K562 (cell line): ENCODE measurements around the gene DMRT2. TPM values are rescaled to one million over a fixed set of nuclear protein-coding genes. Genes with fewer than 3 reads are reported as not detected.

ENCODE experiments used
- ATAC-seq: fragments of 200-7000 bp; cut with Tn5 transposase; 3 replicates; pipeline ENCODE4 v1.9.1; 2020; ENCODE audit warnings: moderate library complexity
- BruUV-seq: library from RNA; stranded (reverse); fragments of 400-500 nt; replicated peaks from 2 replicates; lab custom pipeline; 2021; lab: Mats Ljungman, UMichigan
- CTCF ChIA-PET: fragments of 300-600 bp; formaldehyde crosslinking; extraction: SDS; loops from one replicate; lab custom pipeline; 2021; ENCODE audit warnings: low intra/inter-chr PET ratio; lab: Yijun Ruan, JAX
- POLR2A ChIA-PET: fragments of 300-600, 350-650 bp; sonication (Branson Sonifier 250); formaldehyde crosslinking; extraction: SDS; loops from one replicate; lab custom pipeline; 2021; ENCODE audit warnings: antibody characterized with exemption, inconsistent platforms; lab: Yijun Ruan, JAX
- DNase-seq, 4 experiments: peaks; one replicate each; pipeline versions ENCODE4 v3.0.0 to v3.0.0-alpha.2; 2011 to 2018; ENCODE audit warnings: low spot score in 3 of 4, mixed read lengths in 3 of 4; ENCODE audit errors: extremely low read depth in 1 of 4
- FAIRE-seq: peaks from 2 replicates; lab custom pipeline; 2011; peaks lifted over from hg19 to GRCh38; lab: Jason Lieb, UNC
- H2AFZ ChIP-seq: 2 replicates; pipeline ENCODE4 v1.6.0; 2011; ENCODE audit warnings: low read depth, low read length, control low read depth, inconsistent platforms
- H3K27ac ChIP-seq: fragments of 200-600 bp; 3 replicates; pipeline ENCODE4 v1.8.0; 2011; ENCODE audit warnings: low read depth, mild to moderate bottlenecking, control low read depth, inconsistent platforms, low read length, moderate library complexity, mixed read lengths; ENCODE audit errors: extremely low read depth
- H3K27me3 ChIP-seq, 2 experiments: fragments of 300-600 bp in 1 of 2; 2 replicates in 1 of 2; 3 replicates in 1 of 2; pipeline versions ENCODE4 v1.6.0 to v1.8.0; 2011; ENCODE audit warnings: inconsistent platforms in 2 of 2, low read length in 2 of 2, mild to moderate bottlenecking in 1 of 2, mixed read lengths in 1 of 2, moderate library complexity in 1 of 2; ENCODE audit not compliant: control insufficient read depth in 2 of 2, insufficient read depth in 2 of 2
- H3K36me3 ChIP-seq: fragments of 300-600 bp; 3 replicates; pipeline ENCODE4 v1.8.0; 2011; ENCODE audit warnings: mild to moderate bottlenecking, low read length, inconsistent platforms; ENCODE audit not compliant: control insufficient read depth, insufficient read depth
- H3K4me1 ChIP-seq, 2 experiments: fragments of 200-600 bp in 1 of 2; replicated peaks in 1 of 2; 2 replicates in 1 of 2; 3 replicates in 1 of 2; pipeline versions ENCODE4 v1.5.1 to v1.8.0; 2011; ENCODE audit warnings: inconsistent platforms in 2 of 2, low read length in 2 of 2, mild to moderate bottlenecking in 1 of 2, mixed read lengths in 1 of 2, moderate library complexity in 1 of 2; ENCODE audit not compliant: control insufficient read depth in 2 of 2, insufficient read depth in 2 of 2
- H3K4me2 ChIP-seq: 2 replicates; pipeline ENCODE4 v1.6.1; 2011; ENCODE audit warnings: low read length, control low read depth, inconsistent platforms, mixed read lengths; ENCODE audit not compliant: insufficient read depth
- H3K4me3 ChIP-seq: fragments of 200-600 bp; sonication (generic), shearing (Covaris generic); 2 replicates; pipeline ENCODE4 v1.5.1; 2016; ENCODE audit warnings: control low read depth, inconsistent platforms
- H3K79me2 ChIP-seq: fragments of 200-600 bp; 3 replicates; pipeline ENCODE4 v1.8.0; 2011; ENCODE audit warnings: low read length, inconsistent platforms; ENCODE audit not compliant: control insufficient read depth, insufficient read depth
- H3K9ac ChIP-seq, 2 experiments: 2 replicates each; pipeline versions ENCODE4 v1.6.0 to v1.6.1; 2011; ENCODE audit warnings: low read depth in 2 of 2, low read length in 2 of 2, control low read depth in 1 of 2, inconsistent platforms in 1 of 2, mild to moderate bottlenecking in 1 of 2, mixed read lengths in 1 of 2; ENCODE audit not compliant: insufficient read depth in 1 of 2
- H3K9me1 ChIP-seq: one replicate; pipeline ENCODE4 v1.6.0; 2011; ENCODE audit warnings: inconsistent platforms, mild to moderate bottlenecking, low read length, moderate library complexity; ENCODE audit not compliant: control insufficient read depth, insufficient read depth
- H3K9me3 ChIP-seq: replicated peaks from 2 replicates; pipeline ENCODE4 v1.5.1; 2011; ENCODE audit warnings: low read depth, low read length, inconsistent platforms; ENCODE audit not compliant: control insufficient read depth, insufficient read depth
- H4K20me1 ChIP-seq: replicated peaks from 2 replicates; pipeline ENCODE4 v1.6.1; 2011; ENCODE audit warnings: low read length, inconsistent platforms, mixed read lengths; ENCODE audit not compliant: control insufficient read depth, insufficient read depth
- BHLHE40 ChIP-seq: IDR thresholded peaks from 2 replicates; pipeline ENCODE4 v1.6.1; 2011; ENCODE audit warnings: low read length, improper control_type of control experiment
- KDM1A ChIP-seq, 2 experiments: fragments of 450-650 bp; IDR thresholded peaks; 2 replicates each; pipeline ENCODE4 v1.6.1; 2016; ENCODE audit warnings: mild to moderate bottlenecking in 2 of 2
- RAD21 ChIP-seq, 2 experiments: fragments of 250-450 bp in 1 of 2; fragments of 450-650 bp in 1 of 2; sonication (Bioruptor Pico) in 1 of 2; formaldehyde crosslinking in 1 of 2; IDR thresholded peaks in 1 of 2; conservative IDR thresholded peaks in 1 of 2; 2 replicates each; pipeline versions ENCODE4 v1.4.0 to v1.8.0; 2020 to 2022; ENCODE audit warnings: mild to moderate bottlenecking in 2 of 2, moderate library complexity in 1 of 2
- ZBTB8A ChIP-seq: fragments of 450-650 bp; IDR thresholded peaks from 2 replicates; pipeline ENCODE4 v1.6.1; 2018; ENCODE audit warnings: mild to moderate bottlenecking, moderate library complexity; ENCODE audit not compliant: partially characterized antibody
- WGBS: fragments of 100-300 bp; shearing (Covaris generic); methylation state at CpG from one replicate; pipeline ENCODE4 v1.1.6; 2016; ENCODE audit warnings: low coverage, mixed read lengths; ENCODE audit not compliant: insufficient coverage; ENCODE audit errors: missing lambda C conversion rate; 5-methylcytosine and 5-hydroxymethylcytosine counted together
- in situ Hi-C: fragments of 300-500 bp; cut with MboI; formaldehyde crosslinking; loops from 4 replicates; pipeline ENCODE4 v1.15.0; 2018; ENCODE audit warnings: inconsistent platforms, mixed read lengths
- intact Hi-C: fragments of 100-400 bp; cut with micrococcal nuclease; formaldehyde crosslinking; loops from 2 replicates; pipeline ENCODE4 v1.14.2; 2022
- polyA plus RNA-seq, 8 experiments: library from polyadenylated mRNA; depleted of rRNA in 4 of 8; stranded (reverse) in 5 of 8; unstranded in 3 of 8; fragments of >200 nt; fragmentation: Nextera tagmentation in 2 of 8; fragmentation: Illumina TruSeq in 1 of 8; extraction: Ambion mirVana in 2 of 8; extraction: Trizol in 1 of 8; gene quantifications; 2 replicates each; pipeline versions ENCODE4 v1.2.1 to v1.2.3, GENCODE V29; 2011 to 2014; ENCODE audit warnings: inconsistent platforms in 1 of 8, missing spikeins in 1 of 8
- total RNA-seq, 7 experiments: library from RNA; depleted of rRNA in 6 of 7; stranded (reverse); fragments of >200 nt in 6 of 7; fragmentation: Illumina TruSeq in 2 of 7; extraction: Trizol in 2 of 7; gene quantifications; 2 replicates each; pipeline versions ENCODE4 v1.2.1 to v1.2.3, GENCODE V29; 2011 to 2021; ENCODE audit warnings: low replicate concordance in 1 of 7
- TF ChIP-seq, protein P1 (sequence below), 2 experiments: fragments of 450-650 bp; formaldehyde crosslinking in 1 of 2; IDR thresholded peaks; 2 replicates each; pipeline versions ENCODE4 v1.4.0 to v1.6.1; 2014 to 2020; ENCODE audit warnings: mild to moderate bottlenecking in 2 of 2, borderline replicate concordance in 1 of 2, low read depth in 1 of 2
- TF ChIP-seq, protein P2 (sequence below), 3 experiments: IDR thresholded peaks in 2 of 3; conservative IDR thresholded peaks in 1 of 3; 2 replicates each; pipeline ENCODE4 v1.5.1; 2011 to 2012; ENCODE audit warnings: low read length in 3 of 3, mild to moderate bottlenecking in 3 of 3, control low read depth in 2 of 3, improper control_type of control experiment in 1 of 3, inconsistent platforms in 1 of 3, low read depth in 1 of 3, mixed read lengths in 1 of 3, moderate library complexity in 1 of 3; ENCODE audit not compliant: insufficient read depth in 2 of 3
- TF ChIP-seq, protein P3 (sequence below): sonication (generic); formaldehyde crosslinking; IDR thresholded peaks from 2 replicates; pipeline ENCODE4 v1.9.0; 2022; ENCODE audit warnings: mild to moderate bottlenecking, missing genetic modification reagents
- TF ChIP-seq, protein P4 (sequence below): sonication (generic); formaldehyde crosslinking; IDR thresholded peaks from 2 replicates; pipeline ENCODE4 v1.5.0; 2020; ENCODE audit warnings: missing genetic modification reagents

Gene DMRT2
- total and polyA plus RNA-seq, 9 of the 15 experiments (the other 6 are each of a cell fraction or from before 2014, with no cell fraction given) = not detected

DNA sequence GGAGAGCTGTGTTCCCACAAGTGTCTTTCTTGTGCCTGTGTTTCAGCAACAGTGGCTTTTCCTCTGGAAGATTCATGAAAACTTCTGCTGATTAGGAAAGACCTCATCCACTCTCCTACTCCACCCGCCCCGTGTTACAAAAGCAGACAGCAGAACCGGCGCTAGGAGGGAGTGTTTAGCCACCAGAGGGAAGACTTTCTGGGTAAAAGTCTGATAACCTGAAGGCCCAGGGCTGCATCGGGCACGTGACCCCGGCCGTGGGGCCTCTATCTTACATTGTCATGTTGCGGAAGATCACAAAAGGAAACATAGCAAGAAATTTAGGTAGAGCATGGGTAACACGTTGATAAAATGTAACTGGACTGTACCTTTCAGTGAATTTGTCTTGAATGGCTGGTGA, 32.0 kb upstream of the DMRT2 start:
- no peak for FAIRE-seq
- WGBS = under 1% methylated on average over 9 of the region's 10 CpGs
- no TSS peak for BruUV-seq
- in situ Hi-C loops = no loop called here
- POLR2A ChIA-PET = no interaction called here
- Histone ChIP-seq H3K9me3 (no peaks in the 10 kb centered on the region), H3K27me3 (no peaks in the 10 kb centered on the region), H3K79me2 (no peaks in the 10 kb centered on the region), H2AFZ (no peak overlapping the region), H3K36me3 (no peaks in the 10 kb centered on the region), H3K4me3 (no peak overlapping the region), H4K20me1 (no peaks in the 10 kb centered on the region), H3K27ac (no peak overlapping the region), H3K4me2 (no peak overlapping the region), H3K4me1 (no peaks in the 10 kb centered on the region), H3K9me1 (no peaks in the 10 kb centered on the region), H3K9ac (no peak overlapping the region)
- CTCF ChIA-PET = interaction anchor here (0.6 kb wide), 1 partner anchor 1158 kb away, joined by 3 read pairs; no protein-coding TSS in a partner anchor
- DNase-seq = peak in 3 of 4 experiments; percentile 12 to 29 (median 13)
- intact Hi-C loops = no loop called here
- ATAC-seq = peak; percentile 79
- TF ChIP-seq, protein P1, sequence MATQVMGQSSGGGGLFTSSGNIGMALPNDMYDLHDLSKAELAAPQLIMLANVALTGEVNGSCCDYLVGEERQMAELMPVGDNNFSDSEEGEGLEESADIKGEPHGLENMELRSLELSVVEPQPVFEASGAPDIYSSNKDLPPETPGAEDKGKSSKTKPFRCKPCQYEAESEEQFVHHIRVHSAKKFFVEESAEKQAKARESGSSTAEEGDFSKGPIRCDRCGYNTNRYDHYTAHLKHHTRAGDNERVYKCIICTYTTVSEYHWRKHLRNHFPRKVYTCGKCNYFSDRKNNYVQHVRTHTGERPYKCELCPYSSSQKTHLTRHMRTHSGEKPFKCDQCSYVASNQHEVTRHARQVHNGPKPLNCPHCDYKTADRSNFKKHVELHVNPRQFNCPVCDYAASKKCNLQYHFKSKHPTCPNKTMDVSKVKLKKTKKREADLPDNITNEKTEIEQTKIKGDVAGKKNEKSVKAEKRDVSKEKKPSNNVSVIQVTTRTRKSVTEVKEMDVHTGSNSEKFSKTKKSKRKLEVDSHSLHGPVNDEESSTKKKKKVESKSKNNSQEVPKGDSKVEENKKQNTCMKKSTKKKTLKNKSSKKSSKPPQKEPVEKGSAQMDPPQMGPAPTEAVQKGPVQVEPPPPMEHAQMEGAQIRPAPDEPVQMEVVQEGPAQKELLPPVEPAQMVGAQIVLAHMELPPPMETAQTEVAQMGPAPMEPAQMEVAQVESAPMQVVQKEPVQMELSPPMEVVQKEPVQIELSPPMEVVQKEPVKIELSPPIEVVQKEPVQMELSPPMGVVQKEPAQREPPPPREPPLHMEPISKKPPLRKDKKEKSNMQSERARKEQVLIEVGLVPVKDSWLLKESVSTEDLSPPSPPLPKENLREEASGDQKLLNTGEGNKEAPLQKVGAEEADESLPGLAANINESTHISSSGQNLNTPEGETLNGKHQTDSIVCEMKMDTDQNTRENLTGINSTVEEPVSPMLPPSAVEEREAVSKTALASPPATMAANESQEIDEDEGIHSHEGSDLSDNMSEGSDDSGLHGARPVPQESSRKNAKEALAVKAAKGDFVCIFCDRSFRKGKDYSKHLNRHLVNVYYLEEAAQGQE (IDR thresholded peaks at IDR 0.05; ENCODE audit: borderline replicate concordance) = peak; percentile 31; the same call in 1 of the 2 replicates
- TF ChIP-seq, protein P1 (CRISPR knock-in tag; IDR thresholded peaks at IDR 0.05; ENCODE audit: low read depth) = no peak
- TF ChIP-seq, protein P2, sequence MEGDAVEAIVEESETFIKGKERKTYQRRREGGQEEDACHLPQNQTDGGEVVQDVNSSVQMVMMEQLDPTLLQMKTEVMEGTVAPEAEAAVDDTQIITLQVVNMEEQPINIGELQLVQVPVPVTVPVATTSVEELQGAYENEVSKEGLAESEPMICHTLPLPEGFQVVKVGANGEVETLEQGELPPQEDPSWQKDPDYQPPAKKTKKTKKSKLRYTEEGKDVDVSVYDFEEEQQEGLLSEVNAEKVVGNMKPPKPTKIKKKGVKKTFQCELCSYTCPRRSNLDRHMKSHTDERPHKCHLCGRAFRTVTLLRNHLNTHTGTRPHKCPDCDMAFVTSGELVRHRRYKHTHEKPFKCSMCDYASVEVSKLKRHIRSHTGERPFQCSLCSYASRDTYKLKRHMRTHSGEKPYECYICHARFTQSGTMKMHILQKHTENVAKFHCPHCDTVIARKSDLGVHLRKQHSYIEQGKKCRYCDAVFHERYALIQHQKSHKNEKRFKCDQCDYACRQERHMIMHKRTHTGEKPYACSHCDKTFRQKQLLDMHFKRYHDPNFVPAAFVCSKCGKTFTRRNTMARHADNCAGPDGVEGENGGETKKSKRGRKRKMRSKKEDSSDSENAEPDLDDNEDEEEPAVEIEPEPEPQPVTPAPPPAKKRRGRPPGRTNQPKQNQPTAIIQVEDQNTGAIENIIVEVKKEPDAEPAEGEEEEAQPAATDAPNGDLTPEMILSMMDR (IDR thresholded peaks at IDR 0.05 in 2 of 3, conservative IDR thresholded peaks at IDR 0.05 in 1 of 3; ENCODE audit: insufficient read depth in 2 of 3, low read depth in 1 of 3, low read length in 3 of 3) = peak; percentile 32 to 34 (median 33); a peak in 5 of 6 replicates
- TF ChIP-seq RAD21 (CRISPR knock-in tag; conservative IDR thresholded peaks at IDR 0.05 in 1 of 2, IDR thresholded peaks at IDR 0.05 in 1 of 2) = peak; percentile 21 to 31; a peak in 1 of 4 replicates
- no peak for TF ChIP-seq ZBTB8A
- peak; percentile 83 for TF ChIP-seq BHLHE40
- TF ChIP-seq KDM1A (IDR thresholded peaks at IDR 0.05) = no peak
- TF ChIP-seq, protein P3, sequence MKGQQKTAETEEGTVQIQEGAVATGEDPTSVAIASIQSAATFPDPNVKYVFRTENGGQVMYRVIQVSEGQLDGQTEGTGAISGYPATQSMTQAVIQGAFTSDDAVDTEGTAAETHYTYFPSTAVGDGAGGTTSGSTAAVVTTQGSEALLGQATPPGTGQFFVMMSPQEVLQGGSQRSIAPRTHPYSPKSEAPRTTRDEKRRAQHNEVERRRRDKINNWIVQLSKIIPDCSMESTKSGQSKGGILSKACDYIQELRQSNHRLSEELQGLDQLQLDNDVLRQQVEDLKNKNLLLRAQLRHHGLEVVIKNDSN (CRISPR knock-in tag) = peak; percentile 64; the same call in 1 of the 2 replicates
- TF ChIP-seq, protein P4, sequence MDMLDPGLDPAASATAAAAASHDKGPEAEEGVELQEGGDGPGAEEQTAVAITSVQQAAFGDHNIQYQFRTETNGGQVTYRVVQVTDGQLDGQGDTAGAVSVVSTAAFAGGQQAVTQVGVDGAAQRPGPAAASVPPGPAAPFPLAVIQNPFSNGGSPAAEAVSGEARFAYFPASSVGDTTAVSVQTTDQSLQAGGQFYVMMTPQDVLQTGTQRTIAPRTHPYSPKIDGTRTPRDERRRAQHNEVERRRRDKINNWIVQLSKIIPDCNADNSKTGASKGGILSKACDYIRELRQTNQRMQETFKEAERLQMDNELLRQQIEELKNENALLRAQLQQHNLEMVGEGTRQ (CRISPR knock-in tag) = peak; percentile 85
